HCT116 (cell line): ENCODE data around the gene MOSPD3. TPM values are rescaled to one million over a fixed set of nuclear protein-coding genes. Genes with fewer than 3 reads are reported as not detected.
A peak's percentile ranks its signal among the peaks of the same experiment; 100 is the strongest.

Experiments used
- ATAC-seq: fragments of 200-7000 bp; cut with Tn5 transposase; 2 replicates; pipeline ENCODE4 v1.9.1; 2020; ENCODE audit warnings: mild to moderate bottlenecking, moderate library complexity
- BruUV-seq: library from RNA; stranded (reverse); fragments of 400-500 nt; replicated peaks from 2 replicates; lab custom pipeline; 2021; lab: Mats Ljungman, UMichigan
- CTCF ChIA-PET: fragments of 300-600 bp; sonication (Branson Sonifier 250); formaldehyde crosslinking; loops from one replicate; lab custom pipeline; 2021; ENCODE audit warnings: antibody characterized with exemption; lab: Charles Lee
- POLR2A ChIA-PET: fragments of 300-600, 350-600 bp; sonication (Branson Sonifier 250); formaldehyde crosslinking; loops from one replicate; lab custom pipeline; 2021; ENCODE audit warnings: antibody characterized with exemption; lab: Charles Lee
- RAD21 ChIA-PET, 2 experiments: fragments of 300-600 bp; sonication (Branson Sonifier 250); formaldehyde crosslinking; loops; one replicate each; lab custom pipeline; 2023; ENCODE audit warnings: low total read pairs in 2 of 2; ENCODE audit not compliant: uncharacterized antibody in 2 of 2, unreplicated experiment in 2 of 2, low non-redundant PET in 1 of 2; lab: Charles Lee
- DNase-seq: peaks from one replicate; pipeline ENCODE4 v3.0.0-alpha.2; 2010; ENCODE audit warnings: low read depth, low spot score
- H2AFZ ChIP-seq: fragments of 200-600 bp; shearing (Covaris generic), sonication (generic); 2 replicates; pipeline ENCODE4 v1.6.1; 2017; ENCODE audit warnings: low read depth, mixed run types, mixed read lengths, antibody characterized with exemption, low read length; ENCODE audit not compliant: poor library complexity, severe bottlenecking
- H3K27ac ChIP-seq: 2 replicates; pipeline ENCODE4 v1.5.1; 2012; ENCODE audit warnings: low read depth, low read length
- H3K27me3 ChIP-seq: fragments of 200-600 bp; sonication (generic); 2 replicates; pipeline ENCODE4 v1.6.1; 2016; ENCODE audit warnings: mixed run types, low read length, mixed read lengths; ENCODE audit not compliant: insufficient read depth
- H3K36me3 ChIP-seq, 2 experiments: fragments of 200-500 bp in 1 of 2; fragments of 200-600 bp in 1 of 2; sonication (Bioruptor generic) in 1 of 2; sonication (generic) in 1 of 2; 2 replicates each; pipeline versions ENCODE4 v1.5.1 to v1.6.1; 2014 to 2016; ENCODE audit warnings: low read length in 2 of 2, inconsistent platforms in 1 of 2, mixed read lengths in 1 of 2, mixed run types in 1 of 2; ENCODE audit not compliant: insufficient read depth in 2 of 2, control insufficient read depth in 1 of 2
- H3K4me1 ChIP-seq, 2 experiments: fragments of 200-600 bp in 1 of 2; sonication (generic) in 1 of 2; 2 replicates each; pipeline versions ENCODE4 v1.5.1 to v1.6.1; 2012 to 2017; ENCODE audit warnings: low read length in 2 of 2, inconsistent platforms in 1 of 2, mild to moderate bottlenecking in 1 of 2, mixed read lengths in 1 of 2, mixed run types in 1 of 2, moderate library complexity in 1 of 2; ENCODE audit not compliant: insufficient read depth in 2 of 2, control insufficient read depth in 1 of 2
- H3K4me2 ChIP-seq: fragments of 200-600 bp; sonication (generic); 2 replicates; pipeline ENCODE4 v1.6.1; 2017; ENCODE audit warnings: mixed run types, low read length, mixed read lengths
- H3K4me3 ChIP-seq, 2 experiments: fragments of 200-600 bp in 1 of 2; sonication (generic) in 1 of 2; replicated peaks in 1 of 2; 2 replicates each; pipeline ENCODE4 v1.5.1; 2011 to 2016; ENCODE audit warnings: low read length in 2 of 2, control low read depth in 1 of 2, low read depth in 1 of 2, mild to moderate bottlenecking in 1 of 2, mixed read lengths in 1 of 2, mixed run types in 1 of 2
- H3K79me2 ChIP-seq: fragments of 200-600 bp; sonication (generic); 2 replicates; pipeline ENCODE4 v1.6.1; 2017; ENCODE audit warnings: mild to moderate bottlenecking, mixed run types, low read length, moderate library complexity, mixed read lengths; ENCODE audit not compliant: insufficient read depth
- H3K9ac ChIP-seq: fragments of 200-600 bp; sonication (generic); 2 replicates; pipeline ENCODE4 v1.6.1; 2016; ENCODE audit warnings: low read length, mixed read lengths
- H3K9me2 ChIP-seq: fragments of 200-600 bp; sonication (generic), shearing (Covaris generic); 2 replicates; pipeline ENCODE4 v1.6.1; 2017; ENCODE audit warnings: mixed run types, mild to moderate bottlenecking, moderate library complexity; ENCODE audit not compliant: insufficient read depth
- H3K9me3 ChIP-seq, 2 experiments: fragments of 200-500 bp in 1 of 2; fragments of 200-600 bp in 1 of 2; sonication (Bioruptor generic) in 1 of 2; sonication (generic) in 1 of 2; 2 replicates each; pipeline ENCODE4 v1.6.1; 2014 to 2017; ENCODE audit warnings: low read length in 2 of 2, mixed read lengths in 2 of 2, inconsistent platforms in 1 of 2, low read depth in 1 of 2, mild to moderate bottlenecking in 1 of 2, mixed run types in 1 of 2, moderate library complexity in 1 of 2; ENCODE audit not compliant: control insufficient read depth in 1 of 2, insufficient read depth in 1 of 2
- H4K20me1 ChIP-seq: fragments of 200-600 bp; sonication (generic), shearing (Covaris generic); 2 replicates; pipeline ENCODE4 v1.6.1; 2017; ENCODE audit warnings: mixed run types, mild to moderate bottlenecking, moderate library complexity; ENCODE audit not compliant: insufficient read depth
- CEBPB ChIP-seq: IDR thresholded peaks from 2 replicates; pipeline ENCODE4 v1.6.1; 2012; ENCODE audit warnings: low read depth
- CTCF ChIP-seq, 3 experiments: fragments of 200-600 bp in 1 of 3; sonication (generic) in 1 of 3; IDR thresholded peaks in 2 of 3; conservative IDR thresholded peaks in 1 of 3; 2 replicates each; pipeline ENCODE4 v1.5.1; 2012 to 2017; ENCODE audit warnings: low read depth in 2 of 3, low read length in 2 of 3, antibody characterized with exemption in 1 of 3, borderline replicate concordance in 1 of 3, control low read depth in 1 of 3, mild to moderate bottlenecking in 1 of 3, mixed read lengths in 1 of 3, mixed run types in 1 of 3, moderate library complexity in 1 of 3; ENCODE audit not compliant: insufficient read depth in 1 of 3
- EZH2phosphoT487 ChIP-seq: fragments of 200-600 bp; IDR thresholded peaks from 2 replicates; pipeline ENCODE4 v1.6.1; 2018; ENCODE audit warnings: antibody characterized with exemption, borderline replicate concordance
- JUND ChIP-seq: IDR thresholded peaks from 2 replicates; pipeline ENCODE4 v1.6.1; 2012
- POLR2A ChIP-seq: IDR thresholded peaks from 2 replicates; pipeline ENCODE4 v1.7.0; 2011; ENCODE audit warnings: borderline replicate concordance; ENCODE audit not compliant: insufficient read depth, insufficient read length; ENCODE audit errors: extremely low read depth
- POLR2AphosphoS5 ChIP-seq: IDR thresholded peaks from 2 replicates; pipeline ENCODE4 v1.6.1; 2011; ENCODE audit warnings: mild to moderate bottlenecking, low read depth, low read length, moderate library complexity
- TCF7L2 ChIP-seq: IDR thresholded peaks from 2 replicates; pipeline ENCODE4 v1.7.0; 2011; ENCODE audit warnings: borderline replicate concordance, inconsistent platforms; ENCODE audit not compliant: insufficient read depth, insufficient read length; ENCODE audit errors: extremely low read depth
- YY1 ChIP-seq: IDR thresholded peaks from 2 replicates; pipeline ENCODE4 v1.6.1; 2011; ENCODE audit warnings: low read length, low read depth, moderate library complexity, mild to moderate bottlenecking; ENCODE audit not compliant: insufficient replicate concordance; ENCODE audit errors: extremely low read depth
- ZBTB33 ChIP-seq: IDR thresholded peaks from 2 replicates; pipeline ENCODE4 v1.6.1; 2011; ENCODE audit warnings: mild to moderate bottlenecking, low read length, moderate library complexity; ENCODE audit not compliant: insufficient replicate concordance; ENCODE audit errors: extremely low read depth
- ZFX ChIP-seq: fragments of 450-650 bp; IDR thresholded peaks from 2 replicates; pipeline ENCODE4 v1.6.1; 2017
- intact Hi-C: fragments of 100-400 bp; cut with micrococcal nuclease; formaldehyde crosslinking; loops from 2 replicates; pipeline ENCODE4 v1.10.0; 2022
- total RNA-seq: library from RNA; stranded (reverse); gene quantifications from one replicate; pipeline ENCODE4 v1.2.1, GENCODE V29; 2021; ENCODE audit not compliant: unreplicated experiment
- TF ChIP-seq, protein P1 (sequence below): IDR thresholded peaks from 2 replicates; pipeline ENCODE4 v1.6.1; 2012

MOSPD3 gene
- total RNA-seq, 1 experiment from 2014 or later: 32.8 TPM

GRCh38 chr7:100585511-100586265, 26.7 kb upstream of the MOSPD3 start, which contains the start of gene LRCH4:
Gene LRCH4, minus strand, starts transcription at chr7:100586129. Its CDS starts 29 bp downstream, at chr7:100586100.
- Histone ChIP-seq H3K4me2 (peak within 1 kb of the TSS; percentile 88), H2AFZ (no peak within 1 kb of the TSS), H3K9me2 (no peaks in the 10 kb centered on the region), H3K27ac (peak within 1 kb of the TSS; percentile 97), H3K9ac (peak within 1 kb of the TSS; percentile 91), H3K27me3 (no peaks in the 10 kb centered on the region), H4K20me1 (no peaks in the 10 kb centered on the region), H3K36me3 (peaks cover 3 to 6% of the 10 kb centered on the region in 2 experiments; a peak in 2 of 4 replicates), H3K4me3 (peak within 1 kb of the TSS; percentile 71 to 87), H3K9me3 (no peaks in the 10 kb centered on the region), H3K79me2 (peaks cover 11% of the 10 kb centered on the region; the same call in 1 of the 2 replicates), H3K4me1 (peaks cover 2 to 22% of the 10 kb centered on the region in 2 experiments; a peak in 3 of 4 replicates)
- POLR2A ChIA-PET: interaction anchor here (0.6 to 2.3 kb wide), 29 partner anchors 9 to 157 kb away, joined by 3 to 23 read pairs (median 4); partner anchors contain the start of genes AGFG2, MEPCE, MOSPD3 and PCOLCE
- CTCF ChIA-PET: interaction anchor here (0.7 to 2.9 kb wide), 14 partner anchors 15 to 492 kb away, joined by 3 to 12 read pairs (median 4); partner anchors contain the start of genes AGFG2, MOSPD3, PCOLCE and POP7
- ATAC-seq (peak; percentile 57), DNase-seq (no peak)
- no TSS peak for BruUV-seq
- intact Hi-C loops: no loop called here
- RAD21 ChIA-PET: interaction anchor here (0.6 to 1.3 kb wide), 4 partner anchors 26 to 143 kb away, joined by 3 to 5 read pairs (median 3); partner anchors contain the start of gene MOSPD3 (in 1 of the 2)
- no peak for TF ChIP-seq CEBPB
- peak; percentile 89 for TF ChIP-seq POLR2AphosphoS5
- TF ChIP-seq YY1: peak; percentile 72
- TF ChIP-seq TCF7L2: peak; percentile 29
- TF ChIP-seq CTCF (IDR thresholded peaks at IDR 0.05 in 2 of 3, conservative IDR thresholded peaks at IDR 0.05 in 1 of 3; ENCODE audit: borderline replicate concordance in 1 of 3, insufficient read depth in 1 of 3, low read depth in 2 of 3, low read length in 2 of 3): 0 out of 6 replicates have a peak, but pooled peaks of 1 of the 3 experiments have one; percentile 6
- no peak for TF ChIP-seq EZH2phosphoT487
- peak; percentile 55 for TF ChIP-seq POLR2A
- TF ChIP-seq, protein P1, sequence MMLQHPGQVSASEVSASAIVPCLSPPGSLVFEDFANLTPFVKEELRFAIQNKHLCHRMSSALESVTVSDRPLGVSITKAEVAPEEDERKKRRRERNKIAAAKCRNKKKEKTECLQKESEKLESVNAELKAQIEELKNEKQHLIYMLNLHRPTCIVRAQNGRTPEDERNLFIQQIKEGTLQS: no peak
- peak; percentile 86 for TF ChIP-seq ZBTB33
- peak; percentile 41; the same call in 1 of the 2 replicates for TF ChIP-seq ZFX
- no peak for TF ChIP-seq JUND
